Stimulated activated naive CD4-positive, alpha-beta T cell treated with Interleukin-2 at 50 U/mL for 16 hours (primary cell): ENCODE results near the gene GATA2.
A peak's percentile ranks its signal among the peaks of the same experiment; 100 is the strongest.

Experiments
- DNase-seq: peaks from one replicate; lab custom pipeline; 2025; lab: John Stamatoyannopoulos, UW

Gene GATA2

GRCh38 chr3:128473180-128473519 lies 19.9 kb downstream of the GATA2 start:
- DNase-seq: no peak

- DNase-seq: no peak
Measured at GRCh38 chr3:128472449-128473179, 20.4 kb downstream of the GATA2 start.

- no peak for DNase-seq
Measured at GRCh38 chr3:128471720-128472119, 21.3 kb downstream of the GATA2 start.

- no peak for DNase-seq
Measured at GRCh38 chr3:128471110-128471509, 21.9 kb downstream of the GATA2 start.

- no peak for DNase-seq
Measured at GRCh38 chr3:128470134-128470899, 22.7 kb downstream of the GATA2 start.

GRCh38 chr3:128469556-128469955 lies 23.4 kb downstream of the GATA2 start:
- DNase-seq: no peak

GRCh38 chr3:128468791-128469527 lies 24.0 kb downstream of the GATA2 start:
- DNase-seq: no peak

GRCh38 chr3:128468285-128468790 lies 24.7 kb downstream of the GATA2 start:
- no peak for DNase-seq

- peak; percentile 26 for DNase-seq
Measured at GRCh38 chr3:128466840-128467541, 26.0 kb downstream of the GATA2 start, which contains the start of gene DNAJB8. DNAJB8 (minus strand) TSS chr3:128466890; CDS start chr3:128463245, 3,645 bp downstream.

- DNase-seq: no peak
Measured at GRCh38 chr3:128464702-128465101, 28.3 kb downstream of the GATA2 start.

- DNase-seq: no peak
Measured at GRCh38 chr3:128464188-128464587, 28.8 kb downstream of the GATA2 start.

GRCh38 chr3:128463771-128464170 lies 29.2 kb downstream of the GATA2 start:
- DNase-seq: no peak

GRCh38 chr3:128463354-128463753 lies 29.6 kb downstream of the GATA2 start:
- no peak for DNase-seq

- no peak for DNase-seq
Measured at GRCh38 chr3:128462931-128463330, 30.1 kb downstream of the GATA2 start.

- no peak for DNase-seq
Measured at GRCh38 chr3:128462341-128462910, 30.6 kb downstream of the GATA2 start.

- DNase-seq: no peak
Measured at GRCh38 chr3:128461731-128462130, 31.3 kb downstream of the GATA2 start.

- no peak for DNase-seq
Measured at GRCh38 chr3:128459461-128459820, 33.6 kb downstream of the GATA2 start.

GRCh38 chr3:128458746-128459460 lies 34.1 kb downstream of the GATA2 start:
- no peak for DNase-seq

- DNase-seq: no peak
Measured at GRCh38 chr3:128457937-128458336, 35.1 kb downstream of the GATA2 start.

- no peak for DNase-seq
Measured at GRCh38 chr3:128456776-128457715, 36.0 kb downstream of the GATA2 start.
